Mucosa of descending colon (tissue), 3 donors: ENCODE measurements around the gene CNTNAP2. TPM values are rescaled to one million over a fixed set of nuclear protein-coding genes. Genes with fewer than 3 reads are reported as not detected.

ENCODE experiments used
- ATAC-seq: fragments of 200-7000 bp; cut with Tn5 transposase; one replicate; pipeline ENCODE4 v1.9.1; 2020; ENCODE audit warnings: mild to moderate bottlenecking, moderate library complexity
- DNase-seq, 3 donors: peaks; one replicate each; pipeline ENCODE4 v3.0.0-alpha.2; 2020
- H3K36me3 ChIP-seq: fragments of 200-600 bp; one replicate; pipeline ENCODE4 v1.8.0; 2021; ENCODE audit warnings: low read depth, mild to moderate bottlenecking
- H3K4me1 ChIP-seq: fragments of 200-600 bp; one replicate; pipeline ENCODE4 v1.8.0; 2021; ENCODE audit warnings: low read depth, mild to moderate bottlenecking
- H3K4me3 ChIP-seq: fragments of 200-600 bp; one replicate; pipeline ENCODE4 v1.8.0; 2021; ENCODE audit warnings: mild to moderate bottlenecking
- H3K9me3 ChIP-seq: fragments of 200-600 bp; one replicate; pipeline ENCODE4 v1.8.0; 2021; ENCODE audit warnings: mild to moderate bottlenecking
- CTCF ChIP-seq: fragments of 200-600 bp; IDR thresholded peaks from one replicate; pipeline ENCODE4 v1.8.0; 2022; ENCODE audit warnings: antibody characterized with exemption, mild to moderate bottlenecking
- intact Hi-C, 2 donors: fragments of 100-400 bp; cut with DNase I in 1 of 2; cut with micrococcal nuclease in 1 of 2; formaldehyde crosslinking; loops; one replicate each; pipeline versions ENCODE4 v1.11.0 to v1.11.1; 2022; cut with DNase I, micrococcal nuclease
- total RNA-seq, 3 donors: library from RNA; stranded (reverse); fragmentation: NEBNext Ultra II Directional in 2 of 3; extraction: Animal tissue kit (Norgen Biotek cat#: 25700) in 2 of 3; gene quantifications; one replicate each; pipeline versions ENCODE4 v1.2.1 to v1.2.4, GENCODE V29; 2021 to 2023
- donor health status: DM: no; HTN: no; CAD: no; lungs with moderate emphysema.
- donor health status: DM: no; HTN: no; CAD: no.
- donor health status: DM: no; HTN: yes; CAD: no.

CNTNAP2 gene
- total RNA-seq, 3 donors from 2014 or later: 3.1 to 5.9 (median 4.2) TPM

GRCh38 chr7:147432576-147432975 is 1316.0 kb downstream of the CNTNAP2 start:
- no peak for DNase-seq
- intact Hi-C loops: no loop called here
- no peak overlapping the region for H3K4me3 ChIP-seq
- no peak for ATAC-seq
- H3K9me3 ChIP-seq: peaks cover 11% of the 10 kb centered on the region
- TF ChIP-seq CTCF: no peak
- H3K4me1 ChIP-seq: no peaks in the 10 kb centered on the region
- H3K36me3 ChIP-seq: no peaks in the 10 kb centered on the region

DNA sequence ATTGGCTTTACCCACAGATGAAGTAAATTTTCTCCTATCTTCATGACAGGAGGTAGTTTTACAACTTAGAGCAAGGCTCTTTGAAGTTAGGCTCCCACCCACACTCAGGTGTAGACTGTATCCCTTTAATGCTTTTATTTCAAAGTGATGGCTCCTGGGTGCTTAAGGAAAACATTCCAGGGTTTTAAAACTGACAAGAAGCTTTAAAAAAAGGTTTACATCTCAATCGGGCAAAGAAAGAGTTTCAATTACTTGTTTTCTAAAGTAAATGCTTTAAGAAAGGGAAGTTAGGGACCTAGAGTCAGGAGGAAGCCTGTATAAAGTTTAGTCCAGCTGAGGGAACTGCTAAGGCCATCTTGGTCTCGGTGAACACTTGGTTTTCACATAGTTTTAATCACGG is 1320.1 kb downstream of the CNTNAP2 start:
- ATAC-seq (no peak), DNase-seq (no peak)

GRCh38 chr7:147438216-147438615 is 1321.6 kb downstream of the CNTNAP2 start:
- DNase-seq (no peak), ATAC-seq (no peak)
- intact Hi-C loops: no loop called here
- no peaks in the 10 kb centered on the region for H3K36me3 ChIP-seq
- peaks cover 13% of the 10 kb centered on the region for H3K9me3 ChIP-seq
- H3K4me3 ChIP-seq: no peak overlapping the region
- H3K4me1 ChIP-seq: no peaks in the 10 kb centered on the region
- TF ChIP-seq CTCF: no peak

More for the DNA sequence above, 1320.1 kb downstream of the CNTNAP2 start:
- H3K4me1 ChIP-seq: no peaks in the 10 kb centered on the region
- H3K4me3 ChIP-seq: no peak overlapping the region
- intact Hi-C loops: no loop called here
- H3K9me3 ChIP-seq: peaks cover 2% of the 10 kb centered on the region
- no peak for TF ChIP-seq CTCF
- no peaks in the 10 kb centered on the region for H3K36me3 ChIP-seq

GRCh38 chr7:147443942-147444341 is 1327.3 kb downstream of the CNTNAP2 start:
- TF ChIP-seq CTCF: no peak
- no peak overlapping the region for H3K4me3 ChIP-seq
- ATAC-seq (no peak), DNase-seq (no peak)
- H3K4me1 ChIP-seq: no peaks in the 10 kb centered on the region
- peaks cover 18% of the 10 kb centered on the region for H3K9me3 ChIP-seq
- intact Hi-C loops: no loop called here
- H3K36me3 ChIP-seq: no peaks in the 10 kb centered on the region

- intact Hi-C loops: no loop called here
- no peak for TF ChIP-seq CTCF
- DNase-seq (no peak), ATAC-seq (no peak)
- Histone ChIP-seq H3K9me3 (no peaks in the 10 kb centered on the region), H3K4me1 (no peaks in the 10 kb centered on the region), H3K36me3 (no peaks in the 10 kb centered on the region), H3K4me3 (no peak overlapping the region)
Observed at GRCh38 chr7:147452816-147453215, 1336.2 kb downstream of the CNTNAP2 start.

DNA sequence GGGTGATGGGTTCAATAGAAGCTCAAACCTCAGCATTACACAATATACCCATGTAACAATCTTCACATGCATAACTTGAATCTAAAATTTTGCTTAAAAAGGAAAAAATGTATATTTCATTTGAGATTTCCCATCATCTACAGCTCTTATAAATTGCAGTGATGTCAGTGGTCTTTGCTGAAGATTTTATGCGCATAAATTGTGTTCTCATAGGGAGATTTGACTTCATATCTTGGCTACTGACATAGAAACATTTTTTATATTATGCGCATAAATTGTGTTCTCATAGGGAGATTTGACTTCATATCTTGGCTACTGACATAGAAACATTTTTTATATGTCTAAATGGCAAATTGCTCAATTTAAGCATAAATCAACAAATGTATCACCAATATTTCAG is 1348.6 kb downstream of the CNTNAP2 start:
- intact Hi-C loops: no loop called here
- Histone ChIP-seq H3K36me3 (no peaks in the 10 kb centered on the region), H3K4me1 (no peaks in the 10 kb centered on the region), H3K9me3 (no peaks in the 10 kb centered on the region), H3K4me3 (no peak overlapping the region)
- TF ChIP-seq CTCF: no peak
- DNase-seq (no peak), ATAC-seq (no peak)
